Upper lobe of left lung (tissue), 6 donors: ENCODE measurements around the gene TUBG2. TPM values are rescaled to one million over a fixed set of nuclear protein-coding genes. Genes with fewer than 3 reads are reported as not detected.
A peak's percentile ranks its signal among the peaks of the same experiment; 100 is the strongest.

ENCODE experiments used
- ATAC-seq, 2 donors: fragments of 200-7000 bp; cut with Tn5 transposase; one replicate each; pipeline ENCODE4 v1.9.1; 2022; ENCODE audit warnings: mild to moderate bottlenecking in 2 of 2, moderate library complexity in 2 of 2; ENCODE audit not compliant: low FRiP score in 2 of 2
- DNase-seq, 2 donors: peaks; one replicate each; pipeline ENCODE4 v3.0.0-alpha.2; 2019 to 2020
- H3K27ac ChIP-seq, 4 donors: fragments of 200-600 bp; sonication (generic); one replicate each; pipeline ENCODE4 v1.5.1; 2016 to 2019
- H3K27me3 ChIP-seq, 4 donors: fragments of 200-600 bp; sonication (generic); one replicate each; pipeline ENCODE4 v1.5.1; 2017 to 2019
- H3K36me3 ChIP-seq, 4 donors: fragments of 200-600 bp; sonication (generic); one replicate each; pipeline ENCODE4 v1.5.1; 2016 to 2019
- H3K4me1 ChIP-seq, 4 donors: fragments of 200-600 bp; sonication (generic); one replicate each; pipeline ENCODE4 v1.5.1; 2018 to 2019
- H3K4me3 ChIP-seq, 4 donors: fragments of 200-600 bp; sonication (generic); one replicate each; pipeline ENCODE4 v1.5.1; 2017 to 2019; ENCODE audit warnings: mild to moderate bottlenecking in 2 of 4, moderate library complexity in 1 of 4
- H3K9me3 ChIP-seq, 4 donors: fragments of 200-600 bp; sonication (generic); one replicate each; pipeline ENCODE4 v1.5.1; 2018 to 2019
- EP300 ChIP-seq, 4 donors: sonication (generic); formaldehyde crosslinking; IDR thresholded peaks; one replicate each; pipeline ENCODE4 v1.5.1; 2017; ENCODE audit warnings: antibody characterized with exemption in 4 of 4, control low read depth in 2 of 4
- POLR2A ChIP-seq, 4 donors: fragments of 450-650 bp; IDR thresholded peaks; one replicate each; pipeline ENCODE4 v1.5.1; 2016 to 2017; ENCODE audit warnings: antibody characterized with exemption in 4 of 4, mild to moderate bottlenecking in 2 of 4
- POLR2AphosphoS5 ChIP-seq, 2 donors: sonication (generic); formaldehyde crosslinking; IDR thresholded peaks; one replicate each; pipeline ENCODE4 v1.5.1; 2017; ENCODE audit warnings: antibody characterized with exemption in 2 of 2
- WGBS, 2 donors: methylation state at CpG; one replicate each; pipeline ENCODE4 v1.1.5; 2017 to 2018; 5-methylcytosine and 5-hydroxymethylcytosine counted together
- total RNA-seq, 6 donors: library from RNA; depleted of rRNA in 4 of 6; stranded (reverse); fragments of >200 nt in 4 of 6; gene quantifications; one replicate each; pipeline versions ENCODE4 v1.1.0 to v1.2.1, GENCODE V29; 2016 to 2021
- TF ChIP-seq, protein P1 (sequence below), 6 experiments: fragments of 450-650 bp in 4 of 6; fragments of 200-600 bp in 2 of 6; sonication (generic) in 2 of 6; IDR thresholded peaks; one replicate each; pipeline ENCODE4 v1.5.1; 2016 to 2019; ENCODE audit warnings: antibody characterized with exemption in 6 of 6
- donor health status: DM: no; HTN: no; CAD: no; lungs with moderate emphysema.
- donor health status: DM: no; HTN: yes; CAD: no; lungs with severe emphysema.

TUBG2 gene
- total RNA-seq, 6 donors from 2014 or later, result 12.4 to 104 (median 15.2) TPM

DNA sequence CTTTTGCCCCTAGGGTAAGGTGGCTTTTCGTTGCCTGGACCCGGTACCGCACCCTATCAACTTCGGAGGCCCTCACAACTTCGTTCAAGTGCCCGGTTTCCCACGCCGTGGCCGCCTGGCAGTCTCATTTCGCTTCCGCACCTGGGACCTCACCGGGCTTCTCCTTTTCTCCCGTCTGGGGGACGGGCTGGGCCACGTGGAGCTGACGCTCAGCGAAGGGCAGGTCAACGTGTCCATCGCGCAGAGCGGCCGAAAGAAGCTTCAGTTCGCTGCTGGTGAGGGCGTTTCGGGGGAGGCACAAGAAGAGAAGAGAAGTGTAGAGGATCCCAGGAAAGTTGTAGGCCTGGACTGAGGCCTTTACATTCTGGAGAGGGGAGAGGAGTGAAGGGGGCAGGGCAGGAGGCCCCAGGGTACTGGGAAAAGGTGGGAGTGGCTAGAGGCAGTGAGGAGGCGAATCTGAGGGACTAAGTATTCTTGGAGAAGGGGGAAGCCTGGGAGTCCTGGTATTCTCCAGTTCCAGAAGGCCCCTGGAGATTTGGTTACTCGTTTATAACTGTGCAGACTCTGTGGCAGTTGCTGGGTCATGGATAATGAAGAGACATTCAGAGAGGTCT is 28.7 kb downstream of the TUBG2 start:
- Histone ChIP-seq H3K4me1 (peaks cover 13 to 18% (median 15%) of the 10 kb centered on the region in 4 donors), H3K36me3 (peaks cover 0 to 52% (median 2%) of the 10 kb centered on the region in 4 donors), H3K27me3 (peaks cover 0 to 6% (median 0%) of the 10 kb centered on the region in 4 donors), H3K4me3 (no peak overlapping the region), H3K9me3 (no peaks in the 10 kb centered on the region), H3K27ac (no peak overlapping the region)
- 84 to 86% methylated on average over 27 of the region's 27 CpGs for WGBS, 2 donors
- DNase-seq, result peak in 1 of 2 donors; percentile 66
- ATAC-seq, result no peak
- no peak for TF ChIP-seq POLR2AphosphoS5 (IDR thresholded peaks at IDR 0.05)
- TF ChIP-seq, protein P1, sequence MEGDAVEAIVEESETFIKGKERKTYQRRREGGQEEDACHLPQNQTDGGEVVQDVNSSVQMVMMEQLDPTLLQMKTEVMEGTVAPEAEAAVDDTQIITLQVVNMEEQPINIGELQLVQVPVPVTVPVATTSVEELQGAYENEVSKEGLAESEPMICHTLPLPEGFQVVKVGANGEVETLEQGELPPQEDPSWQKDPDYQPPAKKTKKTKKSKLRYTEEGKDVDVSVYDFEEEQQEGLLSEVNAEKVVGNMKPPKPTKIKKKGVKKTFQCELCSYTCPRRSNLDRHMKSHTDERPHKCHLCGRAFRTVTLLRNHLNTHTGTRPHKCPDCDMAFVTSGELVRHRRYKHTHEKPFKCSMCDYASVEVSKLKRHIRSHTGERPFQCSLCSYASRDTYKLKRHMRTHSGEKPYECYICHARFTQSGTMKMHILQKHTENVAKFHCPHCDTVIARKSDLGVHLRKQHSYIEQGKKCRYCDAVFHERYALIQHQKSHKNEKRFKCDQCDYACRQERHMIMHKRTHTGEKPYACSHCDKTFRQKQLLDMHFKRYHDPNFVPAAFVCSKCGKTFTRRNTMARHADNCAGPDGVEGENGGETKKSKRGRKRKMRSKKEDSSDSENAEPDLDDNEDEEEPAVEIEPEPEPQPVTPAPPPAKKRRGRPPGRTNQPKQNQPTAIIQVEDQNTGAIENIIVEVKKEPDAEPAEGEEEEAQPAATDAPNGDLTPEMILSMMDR (IDR thresholded peaks at IDR 0.05), result no peak
- no peak for TF ChIP-seq POLR2A (IDR thresholded peaks at IDR 0.05)
- no peak for TF ChIP-seq EP300 (IDR thresholded peaks at IDR 0.05)

DNA sequence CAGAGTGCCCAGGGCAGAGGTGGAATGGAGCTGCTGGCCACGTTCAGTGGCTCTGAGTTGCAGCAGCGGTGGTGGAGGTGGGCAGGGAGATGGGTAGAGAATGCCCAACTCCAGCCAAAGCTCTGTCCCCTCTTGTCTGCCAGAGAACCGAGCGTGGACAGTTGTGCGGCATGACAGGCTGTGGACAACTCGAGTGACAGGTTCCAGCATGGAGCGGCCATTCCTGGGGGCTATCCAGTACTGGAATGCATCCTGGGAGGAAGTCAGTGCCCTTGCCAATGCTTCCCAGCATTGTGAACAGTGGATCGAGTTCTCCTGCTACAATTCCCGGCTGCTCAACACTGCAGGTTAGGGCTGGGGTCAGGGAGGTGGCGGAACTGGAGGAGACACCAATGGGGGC is 31.5 kb downstream of the TUBG2 start:
- Histone ChIP-seq H3K4me1 (no peaks in the 10 kb centered on the region), H3K27me3 (no peaks in the 10 kb centered on the region), H3K27ac (no peak overlapping the region), H3K9me3 (no peaks in the 10 kb centered on the region), H3K36me3 (peaks cover 0 to 63% (median 10%) of the 10 kb centered on the region in 4 donors), H3K4me3 (no peak overlapping the region)
- DNase-seq (no peak), ATAC-seq (no peak)
- TF ChIP-seq POLR2A (IDR thresholded peaks at IDR 0.05) (no peak), POLR2AphosphoS5 (IDR thresholded peaks at IDR 0.05) (no peak), EP300 (IDR thresholded peaks at IDR 0.05) (no peak)
- TF ChIP-seq, protein P1 (IDR thresholded peaks at IDR 0.05), result no peak
- 84 to 87% methylated on average over 10 of the region's 10 CpGs for WGBS, 2 donors

DNA sequence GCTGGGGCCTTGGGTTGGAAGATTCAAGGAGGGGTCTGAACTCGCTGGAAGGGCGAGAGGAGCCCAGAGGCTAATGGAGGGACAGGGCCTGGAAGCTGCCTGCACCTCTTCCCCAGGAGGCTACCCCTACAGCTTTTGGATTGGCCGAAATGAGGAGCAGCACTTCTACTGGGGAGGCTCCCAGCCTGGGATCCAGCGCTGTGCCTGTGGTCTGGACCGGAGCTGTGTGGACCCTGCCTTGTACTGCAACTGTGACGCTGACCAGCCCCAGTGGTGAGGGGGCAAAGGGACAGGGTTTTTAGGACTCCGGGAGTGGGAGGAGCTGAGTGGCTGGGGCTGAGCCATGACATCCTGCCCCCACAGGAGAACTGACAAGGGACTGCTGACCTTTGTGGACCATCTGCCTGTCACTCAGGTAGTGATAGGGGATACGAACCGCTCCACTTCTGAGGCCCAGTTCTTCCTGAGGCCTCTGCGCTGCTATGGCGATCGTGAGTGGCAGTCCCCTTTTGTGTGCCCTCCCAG is 32.0 kb downstream of the TUBG2 start:
- no peaks in the 10 kb centered on the region for H3K9me3 ChIP-seq
- H3K36me3 ChIP-seq, result peaks cover 1 to 62% (median 12%) of the 10 kb centered on the region in 4 donors
- no peak for ATAC-seq
- DNase-seq, result no peak
- H3K27me3 ChIP-seq, result no peaks in the 10 kb centered on the region
- TF ChIP-seq, protein P1 (IDR thresholded peaks at IDR 0.05), result no peak
- TF ChIP-seq POLR2AphosphoS5 (IDR thresholded peaks at IDR 0.05), result no peak
- TF ChIP-seq EP300 (IDR thresholded peaks at IDR 0.05), result no peak
- no peak for TF ChIP-seq POLR2A (IDR thresholded peaks at IDR 0.05)
- H3K4me3 ChIP-seq, result no peak overlapping the region
- no peak overlapping the region for H3K27ac ChIP-seq
- WGBS, 2 donors, result 90 to 94% methylated on average over 7 to 12 of the region's 12 CpGs
- no peaks in the 10 kb centered on the region for H3K4me1 ChIP-seq

DNA sequence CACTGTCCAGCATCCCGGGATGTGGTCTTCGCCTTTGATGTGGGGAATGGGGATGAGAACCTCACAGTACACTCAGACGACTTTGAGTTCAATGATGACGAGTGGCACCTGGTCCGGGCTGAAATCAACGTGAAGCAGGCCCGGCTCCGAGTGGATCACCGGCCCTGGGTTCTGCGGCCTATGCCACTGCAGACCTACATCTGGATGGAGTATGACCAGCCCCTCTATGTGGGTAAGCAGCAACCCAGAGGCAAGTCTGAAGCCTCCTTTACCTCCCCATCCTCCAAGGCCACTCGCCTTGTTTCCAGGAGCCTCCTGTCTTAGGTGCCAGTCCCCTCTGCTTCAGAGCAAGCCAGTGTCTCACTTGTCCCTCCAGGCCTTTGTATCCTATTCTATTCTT is 33.4 kb downstream of the TUBG2 start:
- no peak overlapping the region for H3K4me3 ChIP-seq
- H3K27ac ChIP-seq, result no peak overlapping the region
- ATAC-seq (no peak), DNase-seq (no peak)
- H3K27me3 ChIP-seq, result no peaks in the 10 kb centered on the region
- no peaks in the 10 kb centered on the region for H3K9me3 ChIP-seq
- TF ChIP-seq POLR2A (IDR thresholded peaks at IDR 0.05), result no peak
- TF ChIP-seq, protein P1 (IDR thresholded peaks at IDR 0.05), result no peak
- TF ChIP-seq EP300 (IDR thresholded peaks at IDR 0.05), result no peak
- TF ChIP-seq POLR2AphosphoS5 (IDR thresholded peaks at IDR 0.05), result no peak
- no peaks in the 10 kb centered on the region for H3K4me1 ChIP-seq
- H3K36me3 ChIP-seq, result peaks cover 8 to 70% (median 15%) of the 10 kb centered on the region in 4 donors
- WGBS, 2 donors, result 86 to 91% methylated on average over 10 to 11 of the region's 11 CpGs

DNA sequence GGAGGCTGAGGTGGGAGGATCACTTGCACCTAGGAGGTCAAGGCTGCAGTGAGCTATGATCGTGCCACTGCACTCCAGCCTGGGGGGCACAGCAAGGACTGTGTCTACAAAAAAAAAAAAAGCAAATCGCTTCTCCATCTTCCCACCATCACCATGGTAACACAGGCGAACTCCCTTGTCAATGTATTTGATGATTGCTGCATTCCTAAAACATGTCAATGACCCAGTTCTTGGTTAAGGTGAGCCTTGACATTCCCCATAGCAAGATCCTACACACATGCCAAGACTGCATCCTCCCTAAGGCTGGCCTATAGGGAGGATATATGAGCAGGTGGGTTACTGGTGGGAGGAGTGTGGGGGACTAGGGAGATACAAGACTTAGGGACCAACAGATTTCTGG is 35.4 kb downstream of the TUBG2 start:
- WGBS, 2 donors, result 93 to 98% methylated on average over 3 of the region's 3 CpGs
- H3K27ac ChIP-seq, result no peak overlapping the region
- DNase-seq, result no peak
- H3K4me1 ChIP-seq, result no peaks in the 10 kb centered on the region
- no peak overlapping the region for H3K4me3 ChIP-seq
- no peak for ATAC-seq
- H3K27me3 ChIP-seq, result no peaks in the 10 kb centered on the region
- peaks cover 8 to 73% (median 17%) of the 10 kb centered on the region in 4 donors for H3K36me3 ChIP-seq
- TF ChIP-seq POLR2AphosphoS5 (IDR thresholded peaks at IDR 0.05) (no peak), EP300 (IDR thresholded peaks at IDR 0.05) (no peak)
- TF ChIP-seq, protein P1 (IDR thresholded peaks at IDR 0.05), result no peak
- H3K9me3 ChIP-seq, result no peaks in the 10 kb centered on the region
